GM21825 (cell line): ENCODE results near the gene MYH8.

ENCODE experiments used
- ATAC-seq: cut with Tn5 transposase; IDR thresholded peaks from one replicate; pipeline ENCODE4 v1.9.1; 2021; ENCODE audit warnings: mild to moderate bottlenecking, moderate library complexity; ENCODE audit not compliant: unreplicated experiment

MYH8 gene

DNA sequence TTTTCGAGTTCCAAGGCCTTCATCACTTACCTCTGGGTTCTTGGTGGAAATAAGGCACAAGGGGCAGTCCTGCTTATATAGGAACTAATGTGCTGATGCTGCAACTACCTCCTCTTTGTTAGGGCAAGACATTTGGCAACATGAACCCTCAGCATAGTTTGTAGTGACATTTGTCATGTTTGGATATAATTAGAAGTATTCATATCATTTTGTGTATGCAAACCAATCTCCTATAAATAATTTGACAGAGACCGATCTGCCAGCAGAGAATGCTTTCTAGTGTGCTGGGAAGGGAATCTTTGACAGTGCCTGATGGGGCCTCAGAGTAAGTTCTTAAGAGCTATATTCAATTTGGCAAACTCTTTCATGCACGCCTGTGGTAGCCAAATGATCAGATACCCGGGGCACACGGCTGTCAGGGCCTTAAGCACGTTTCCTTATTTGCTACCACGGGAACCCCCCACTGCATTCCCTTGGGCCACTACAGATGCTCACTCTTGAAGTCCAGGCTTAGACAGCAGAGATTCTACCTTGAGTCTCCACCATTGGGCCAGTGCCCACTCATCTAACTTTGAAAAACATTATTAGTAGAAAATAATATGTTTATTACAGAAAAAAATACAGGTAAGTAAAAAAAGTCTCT is at the start of gene MYH8:
TSS of gene MYH8 (minus strand) at position 51 of the 643 bp plus-strand sequence. CDS start 1,723 bp downstream, outside the sequence.
- no peak for ATAC-seq

DNA sequence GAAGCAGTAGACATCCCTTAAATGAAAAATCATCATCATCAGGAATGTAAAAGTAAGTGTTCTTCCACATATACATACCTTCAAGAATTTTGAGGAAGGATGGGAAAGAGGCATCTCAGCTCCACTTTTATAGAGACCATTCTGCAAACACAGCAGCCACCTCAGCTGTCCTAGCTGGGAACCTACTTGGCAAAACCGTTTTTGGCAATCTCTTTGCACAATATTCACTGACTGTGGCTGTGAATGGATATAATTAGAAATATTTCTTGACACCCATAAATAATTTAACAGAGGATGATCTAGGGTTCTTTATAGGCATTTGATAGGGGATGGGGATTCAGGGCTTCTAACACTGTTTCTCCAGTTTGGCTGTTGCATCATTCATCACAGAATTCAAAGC is 47.7 kb upstream of the MYH8 start, which contains the start of gene MYH4:
TSS of gene MYH4 (minus strand) at position 101 of the 400 bp plus-strand sequence. CDS start 2,814 bp downstream, outside the sequence.
- no peak for ATAC-seq

DNA sequence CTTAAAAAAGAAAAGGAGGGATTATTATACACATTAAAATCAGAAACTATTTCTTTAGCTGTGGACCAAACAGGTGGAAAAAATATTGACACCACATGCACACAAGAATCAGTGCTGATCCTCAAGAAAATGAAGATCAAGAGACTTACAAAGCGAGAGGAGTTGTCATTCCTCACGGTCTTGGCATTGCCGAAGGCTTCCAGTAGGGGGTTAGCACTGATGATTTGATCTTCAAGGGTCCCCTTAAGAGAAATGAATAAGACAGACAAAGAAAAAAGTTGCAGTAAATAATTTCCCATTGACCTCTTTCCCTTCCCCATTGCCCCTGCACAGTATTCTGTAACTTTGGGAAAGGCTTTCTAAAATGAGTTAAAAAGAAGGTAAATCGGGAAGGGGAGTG is 41.7 kb upstream of the MYH8 start:
- no peak for ATAC-seq

DNA sequence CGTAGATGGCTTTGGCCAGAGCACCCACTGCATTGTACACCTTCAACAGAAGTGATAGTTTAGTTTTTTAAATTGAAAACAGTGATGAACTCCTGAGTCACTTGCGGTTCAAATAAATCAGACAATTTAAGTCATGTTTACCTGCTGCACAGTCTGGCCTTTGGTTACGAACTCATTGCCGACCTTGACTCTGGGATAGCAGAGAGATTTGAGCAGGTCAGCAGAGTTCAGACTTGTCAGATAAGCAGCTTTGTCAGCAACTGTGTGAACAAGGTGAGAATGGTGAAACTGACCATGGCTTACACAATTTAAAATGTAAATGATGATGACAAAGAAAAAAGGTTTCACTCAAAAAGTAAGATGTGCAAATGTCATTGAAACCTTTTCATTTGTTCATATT is 38.3 kb upstream of the MYH8 start:
- no peak for ATAC-seq

DNA sequence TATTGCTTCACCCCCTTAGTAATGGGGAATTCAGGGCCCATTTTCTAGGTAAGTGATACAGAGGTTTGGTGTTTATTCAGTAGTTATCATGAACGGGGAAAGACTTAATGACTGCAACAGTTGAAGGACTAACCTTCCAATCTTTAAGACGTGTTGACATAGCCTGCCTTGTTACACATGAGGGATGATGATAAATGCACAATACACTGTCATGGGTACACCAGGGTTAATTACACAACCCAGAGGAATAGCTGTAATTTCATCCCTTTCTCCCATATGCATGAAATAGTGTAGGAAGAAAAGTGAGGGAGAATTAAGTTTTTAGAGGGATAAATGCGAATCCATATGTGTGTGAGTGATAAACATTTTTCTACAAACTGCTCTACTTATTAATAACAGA is 37.0 kb upstream of the MYH8 start:
- ATAC-seq, result no peak

DNA sequence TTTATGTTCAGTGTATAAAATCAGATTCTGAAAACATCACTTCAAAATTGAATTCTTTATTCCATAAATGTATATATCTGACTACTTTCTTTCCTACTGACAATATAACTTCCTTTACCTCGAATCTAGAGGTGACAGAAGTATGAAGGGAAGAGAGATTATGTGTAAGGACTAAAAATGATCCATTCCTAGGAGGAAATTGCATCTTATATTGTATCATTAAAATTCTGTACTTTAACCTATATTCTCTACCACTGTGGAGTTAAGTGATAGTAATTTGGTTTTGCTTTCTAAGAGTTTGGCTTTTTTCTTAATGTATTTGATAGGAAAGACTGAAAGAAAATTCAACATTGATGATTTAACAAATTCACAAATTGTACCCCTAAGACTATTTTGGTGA is 36.2 kb upstream of the MYH8 start:
- ATAC-seq, result no peak

DNA sequence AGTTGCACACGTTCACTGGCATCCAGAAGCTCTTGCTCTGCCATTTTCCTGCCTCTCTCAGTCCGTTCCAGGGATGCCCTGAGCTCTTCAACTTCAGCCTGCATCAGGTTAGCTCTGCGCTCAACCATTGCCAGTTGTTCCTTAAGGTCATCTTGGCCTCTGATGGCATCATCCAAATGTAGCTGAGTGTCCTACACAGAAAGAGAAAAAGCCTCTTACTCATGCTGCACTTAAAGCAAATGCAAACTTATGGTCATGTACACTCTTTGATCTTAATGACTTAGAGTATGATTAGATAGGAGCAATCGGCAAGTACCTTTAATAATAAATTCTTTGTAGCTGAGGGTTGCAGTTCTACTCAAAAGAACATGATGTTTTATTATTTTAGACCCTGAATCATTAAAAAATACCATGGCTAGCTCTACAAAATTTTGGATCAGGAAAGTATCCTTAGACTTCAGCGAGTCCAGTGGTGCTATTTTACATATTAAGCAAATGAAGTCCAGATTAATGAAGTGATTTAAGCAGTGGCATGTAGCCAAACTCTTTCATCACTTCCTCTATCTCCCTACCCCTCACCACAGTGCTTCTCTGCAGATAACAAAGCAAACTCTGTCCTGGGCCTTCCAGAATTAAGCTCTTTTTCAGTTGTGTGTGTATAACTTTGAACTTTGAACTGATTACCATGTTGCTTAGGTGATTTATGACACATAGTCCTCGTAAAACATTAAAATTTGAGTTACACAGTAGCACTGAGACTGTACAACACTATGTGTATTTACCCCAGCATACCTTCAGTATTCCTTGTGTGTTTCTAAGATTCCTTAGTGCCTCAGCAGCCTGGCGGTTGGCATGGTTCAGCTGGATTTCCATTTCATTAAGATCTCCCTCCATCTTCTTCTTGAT is 25.5 kb upstream of the MYH8 start:
- ATAC-seq, result no peak

DNA sequence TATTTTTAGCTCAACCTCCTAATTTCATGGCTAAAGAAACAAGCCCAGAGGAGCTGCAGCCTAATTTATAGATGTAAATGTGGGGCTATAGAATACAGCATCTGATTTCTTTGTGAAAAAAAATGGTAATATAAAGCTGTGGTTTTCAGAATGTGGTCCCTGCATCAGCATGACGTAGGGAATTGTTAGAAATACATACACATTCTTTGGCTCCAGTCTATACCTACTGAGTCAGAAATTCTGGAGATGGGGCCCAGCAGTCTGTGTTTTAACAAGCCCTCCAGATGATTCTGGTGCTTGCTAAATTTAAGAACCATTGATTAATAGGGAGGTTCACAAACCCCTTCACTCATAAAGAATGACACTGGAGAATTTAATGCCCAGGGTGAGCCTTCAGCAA is 18.1 kb upstream of the MYH8 start:
- no peak for ATAC-seq

DNA sequence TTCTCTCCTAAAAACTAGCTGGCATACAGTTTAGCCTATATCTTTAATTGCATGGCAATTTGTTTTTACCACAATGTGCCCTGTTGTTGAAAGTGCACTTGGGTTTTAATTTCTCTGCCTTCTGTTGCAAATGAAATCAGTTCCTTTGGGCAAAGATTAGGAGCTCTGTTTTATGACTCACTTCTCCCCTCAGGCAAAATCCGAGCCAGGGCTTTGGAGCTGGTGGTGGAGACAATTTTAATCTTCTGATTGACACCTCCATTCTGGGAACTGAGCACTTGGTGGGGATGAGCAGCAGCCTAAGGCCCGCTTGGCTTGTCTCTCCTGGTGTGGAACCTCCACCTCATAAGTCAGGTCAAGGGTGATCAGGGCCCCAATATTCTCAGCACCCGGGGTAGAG is 13.3 kb upstream of the MYH8 start:
- no peak for ATAC-seq

DNA sequence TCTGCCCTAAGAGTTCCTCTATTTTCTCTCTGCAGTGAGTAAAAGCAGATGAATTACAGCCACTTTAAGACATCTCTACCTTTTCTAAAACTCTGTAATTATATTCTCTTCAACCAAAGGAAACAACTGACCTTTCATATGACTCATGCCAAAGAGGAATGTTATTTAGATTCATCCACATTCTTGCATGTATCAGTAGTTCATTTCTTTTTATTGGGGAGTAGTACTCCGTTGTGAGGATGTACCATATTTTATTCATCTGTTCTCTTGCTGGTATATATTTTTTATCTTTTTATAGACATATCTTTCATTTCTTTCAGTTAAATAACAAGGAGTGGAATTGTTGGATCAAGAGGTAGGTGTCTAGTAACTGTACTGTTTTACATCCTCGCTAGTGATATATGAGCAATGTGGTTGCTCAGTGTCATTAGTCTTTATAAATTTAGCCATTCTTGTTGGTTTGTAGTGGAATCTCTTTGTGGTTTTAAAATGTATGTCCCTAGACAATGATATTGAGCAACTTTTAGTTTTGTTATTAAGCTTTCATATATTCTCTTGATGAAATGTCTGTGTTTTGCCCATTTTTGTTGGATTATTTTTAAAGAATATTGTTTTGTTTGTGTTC is 7.8 kb upstream of the MYH8 start:
- ATAC-seq, result no peak

DNA sequence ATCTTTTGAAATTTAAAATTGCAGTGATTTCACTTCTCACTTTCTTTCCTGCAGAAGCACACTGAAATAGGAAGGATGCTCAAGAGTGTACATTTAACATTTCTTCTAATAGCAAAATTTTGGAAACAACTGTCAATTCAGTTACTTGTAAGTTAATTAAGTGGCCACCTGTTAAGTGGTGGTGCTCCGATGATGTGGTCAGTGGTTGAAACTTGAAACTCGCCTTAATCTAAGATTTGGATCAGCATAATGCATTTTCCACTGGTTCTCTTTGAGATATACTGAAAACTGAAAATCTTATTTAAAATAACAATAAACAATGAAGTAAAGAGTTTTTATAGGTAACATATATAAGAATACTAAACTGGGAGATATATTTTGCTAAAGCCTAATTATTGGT is 7.0 kb upstream of the MYH8 start:
- no peak for ATAC-seq

DNA sequence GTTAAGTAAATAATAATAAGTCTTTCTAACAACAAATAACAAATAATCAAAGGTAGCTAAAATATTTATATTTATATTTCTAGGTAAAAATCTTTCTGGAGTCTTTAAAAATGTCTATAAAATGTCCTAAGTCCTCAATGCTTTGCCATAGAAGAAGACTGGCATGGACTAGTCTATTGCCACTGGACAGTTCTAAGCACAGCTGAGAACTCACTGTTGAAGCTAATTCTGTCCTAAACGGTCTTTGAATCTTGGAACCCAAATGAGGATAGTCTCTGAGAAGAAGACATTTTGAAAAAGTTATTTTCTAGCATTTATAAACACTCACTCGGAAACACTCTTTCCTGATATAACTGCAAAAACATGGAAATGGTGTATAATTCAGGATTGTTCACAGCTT is 539 bp downstream of the MYH8 start:
- no peak for ATAC-seq

DNA sequence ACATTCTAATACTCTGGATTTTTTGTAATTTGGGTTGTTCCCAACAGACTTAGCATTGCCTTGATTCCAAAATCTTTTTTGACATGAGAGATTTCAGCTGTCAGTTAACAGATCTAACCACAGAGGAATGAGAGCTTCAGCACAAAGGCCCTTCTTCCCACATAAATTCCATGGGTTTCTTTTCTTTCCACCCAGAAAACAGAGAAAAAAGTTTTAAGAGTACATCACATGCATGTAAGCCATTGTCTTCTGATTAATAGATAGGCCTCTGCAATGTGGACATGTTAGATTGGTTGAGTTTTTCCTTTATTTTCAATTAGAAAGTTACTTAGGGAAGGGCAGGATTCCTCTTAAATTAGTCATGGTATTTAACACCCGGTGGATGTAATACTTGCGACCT is 939 bp downstream of the MYH8 start:
- ATAC-seq, result no peak

DNA sequence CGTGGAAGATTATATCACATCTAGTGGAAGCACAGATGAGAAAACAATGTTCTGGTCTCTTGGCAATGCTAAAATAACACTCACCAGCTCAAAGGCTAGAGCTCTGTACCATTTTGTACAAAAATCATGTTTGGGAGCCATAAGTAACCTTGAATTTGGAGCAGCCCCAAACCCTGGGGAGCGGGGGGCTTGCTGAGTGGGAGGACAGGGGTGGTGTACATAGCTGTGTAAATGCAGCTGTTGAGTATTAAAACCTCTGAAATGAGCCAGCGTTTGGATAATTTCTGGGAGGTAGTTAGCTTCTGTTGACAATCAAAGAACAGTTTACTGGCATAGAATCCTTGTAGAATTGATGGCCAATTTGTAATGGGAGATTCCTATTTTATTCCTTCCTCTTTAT is 4.3 kb downstream of the MYH8 start:
- no peak for ATAC-seq

DNA sequence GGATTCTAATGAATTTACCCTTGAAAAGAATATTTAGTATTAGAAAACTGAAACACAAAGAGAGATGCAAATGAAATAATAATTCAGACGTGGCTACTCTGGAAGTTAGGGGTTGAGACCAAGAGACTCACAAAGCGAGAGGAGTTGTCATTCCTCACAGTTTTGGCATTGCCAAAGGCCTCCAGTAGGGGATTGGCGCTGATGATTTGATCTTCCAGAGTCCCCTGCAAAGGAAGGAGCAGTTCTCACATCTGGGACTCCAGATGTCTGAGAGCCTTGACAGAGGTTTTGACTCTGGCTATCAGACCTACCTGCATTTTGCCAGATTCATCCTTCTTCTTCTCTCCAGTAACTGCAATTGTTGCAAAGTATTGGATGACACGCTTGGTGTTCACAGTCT is 6.6 kb downstream of the MYH8 start:
- ATAC-seq, result no peak

DNA sequence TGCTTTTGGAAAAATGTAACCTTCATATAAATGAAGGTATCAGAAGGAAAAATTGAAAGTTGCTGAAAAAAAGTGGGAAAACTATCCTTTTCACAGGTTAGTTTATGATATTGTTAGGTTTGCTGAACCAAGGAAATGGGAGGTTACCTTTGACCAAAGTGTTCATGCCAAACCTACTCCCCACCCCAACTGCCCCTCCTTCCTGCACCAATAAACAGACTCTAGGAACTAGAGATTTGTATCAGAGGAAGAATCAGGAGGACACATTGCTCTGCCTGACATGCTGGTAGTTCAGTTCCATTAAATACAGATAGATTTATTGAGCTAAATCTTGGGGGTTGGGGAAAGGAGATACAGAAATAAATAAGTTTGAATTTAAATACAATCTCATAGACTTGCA is 18.2 kb downstream of the MYH8 start:
- ATAC-seq, result no peak

DNA sequence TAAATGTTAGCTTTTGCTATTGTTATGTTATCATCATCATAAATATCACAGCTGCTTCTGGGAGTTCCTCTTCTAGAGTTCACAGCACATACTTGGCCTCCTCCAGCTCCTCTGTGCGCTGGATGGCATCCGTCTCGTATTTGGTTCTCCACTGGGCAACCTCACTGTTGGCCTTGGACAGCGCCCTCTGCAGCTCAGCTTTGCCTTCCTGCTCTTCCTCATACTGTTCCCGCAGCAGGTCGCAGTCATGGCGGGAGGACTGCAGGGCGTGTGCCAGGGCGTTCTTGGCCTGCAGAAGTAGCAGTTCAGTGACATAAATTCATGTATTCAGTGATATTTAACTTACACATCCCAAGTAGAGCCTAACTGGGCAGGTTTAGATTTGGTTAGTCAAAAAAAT is 23.4 kb downstream of the MYH8 start:
- no peak for ATAC-seq

DNA sequence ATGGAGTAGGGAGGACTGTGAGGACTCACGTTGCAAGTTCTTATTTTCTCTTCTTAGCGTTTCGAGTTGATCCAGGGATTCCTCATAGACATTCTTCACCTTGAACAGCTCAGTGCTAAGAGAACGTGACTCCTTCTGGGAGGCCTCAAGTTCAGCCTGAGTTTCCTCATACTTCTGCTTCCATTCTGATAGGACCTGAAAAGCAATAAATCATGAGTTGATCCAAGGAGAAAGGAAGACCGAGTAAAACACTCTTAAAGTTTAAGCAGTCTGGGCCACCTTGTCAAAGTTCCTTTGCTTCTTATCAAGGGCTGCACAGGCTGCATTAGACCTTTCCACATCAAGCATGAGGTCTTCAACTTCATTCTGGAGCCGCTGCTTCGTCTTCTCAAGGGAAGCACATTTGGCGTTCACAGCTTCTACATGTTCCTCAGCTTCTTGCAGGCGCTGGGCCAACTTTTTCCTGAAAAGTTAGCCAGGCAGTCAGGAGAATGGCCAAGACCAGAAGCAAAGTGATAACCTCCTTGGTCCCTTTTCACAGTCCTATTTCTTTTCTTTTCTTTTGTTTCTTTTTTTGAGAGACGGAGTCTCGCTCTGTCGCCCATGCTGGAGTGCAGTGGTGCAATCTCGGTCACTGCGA is 25.1 kb downstream of the MYH8 start:
- no peak for ATAC-seq

DNA sequence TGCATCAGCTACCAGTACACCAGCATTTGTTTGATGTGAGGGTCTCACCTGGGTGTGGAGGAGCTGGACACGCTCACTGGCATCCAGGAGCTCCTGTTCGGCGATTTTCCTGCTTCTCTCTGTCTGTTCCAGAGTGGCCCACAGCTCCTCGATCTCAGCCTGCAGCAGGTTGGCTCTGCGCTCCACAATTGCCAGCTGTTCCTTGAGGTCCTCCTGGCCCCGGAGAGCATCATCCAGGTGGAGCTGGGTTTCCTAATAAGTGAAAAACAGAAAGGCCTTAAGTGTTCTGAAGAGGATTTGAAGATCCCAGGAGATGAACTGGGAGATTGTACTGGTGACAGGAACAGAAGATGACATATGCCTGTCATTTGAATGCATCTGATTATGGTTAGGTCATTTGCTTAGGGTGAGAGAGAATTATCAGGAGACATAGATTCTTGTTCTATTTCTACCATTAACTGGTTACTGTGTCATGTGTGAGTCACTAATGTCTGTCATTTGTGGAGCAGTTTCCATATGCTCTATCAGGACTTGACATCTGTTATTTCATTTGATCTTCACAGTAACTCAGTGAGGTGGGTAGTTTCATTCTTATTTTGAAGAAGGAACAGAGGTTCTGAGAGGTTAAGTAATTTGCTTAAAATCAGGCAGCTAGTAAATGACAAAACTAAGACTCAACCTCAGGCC is 27.4 kb downstream of the MYH8 start:
- ATAC-seq, result no peak

DNA sequence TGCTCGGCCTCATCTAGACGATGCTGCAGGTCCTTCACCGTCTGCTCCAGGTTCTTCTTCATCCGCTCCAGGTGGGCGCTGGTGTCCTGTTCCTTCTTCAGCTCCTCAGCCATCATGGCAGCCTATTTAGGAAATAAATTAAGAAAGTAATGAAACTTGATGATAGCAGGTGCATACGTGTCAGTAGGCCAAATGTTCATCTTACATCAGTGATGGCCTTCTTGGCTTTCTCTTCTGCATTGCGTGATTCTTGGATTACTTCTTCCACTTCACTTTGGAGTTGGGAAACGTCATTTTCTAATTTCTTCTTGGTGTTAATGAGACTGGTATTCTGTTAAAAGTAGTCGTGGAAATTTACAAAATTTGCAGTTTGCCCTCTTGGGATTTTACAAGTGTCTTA is 28.9 kb downstream of the MYH8 start:
- ATAC-seq, result no peak

DNA sequence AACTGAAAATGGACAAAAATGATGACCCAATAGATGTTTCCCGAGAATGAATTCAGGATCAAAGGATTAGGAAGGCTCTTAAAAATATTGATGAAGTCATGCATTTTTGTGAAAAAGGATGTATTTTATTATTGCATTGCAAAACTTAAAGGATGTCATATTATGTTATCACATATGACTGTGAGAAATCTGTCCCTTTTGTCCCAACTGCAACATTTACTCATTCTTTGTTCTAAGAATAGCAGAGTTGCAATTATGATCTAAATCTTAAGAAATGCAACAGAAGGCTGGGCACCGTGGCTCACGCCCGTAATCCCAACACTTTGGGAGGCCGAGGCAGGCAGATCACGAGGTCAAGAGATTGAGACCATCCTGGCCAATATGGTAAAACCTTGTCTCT is 35.9 kb downstream of the MYH8 start:
- no peak for ATAC-seq
